Measurements from ENCODE around the gene TMEM143. TPM values are rescaled to one million over a fixed set of nuclear protein-coding genes. Genes with fewer than 3 reads are reported as not detected.

The TMEM143 gene
- total and polyA plus RNA-seq, 2 of the 8 experiments (the other 6 are each of a cell fraction or from before 2014, with no cell fraction given): 14.2 to 19.1 TPM

GRCh38 chr19:48310227-48310626, 53.5 kb downstream of the TMEM143 start:
- Histone ChIP-seq H3K18ac (ENCODE audit: extremely low read depth, low read length) (no peak overlapping the region), H3K9me3 (ENCODE audit: insufficient read depth in 2 of 2, low read depth in 1 of 2, low read length in 1 of 2) (no peaks in the 10 kb centered on the region; a peak in 1 of 4 replicates), H4K5ac (ENCODE audit: insufficient read length, low read depth, low read length) (no peak overlapping the region), H3K4ac (replicated peaks; ENCODE audit: insufficient read length, low read depth, low read length) (no peak overlapping the region), H3K36me3 (ENCODE audit: control insufficient read depth in 2 of 4, insufficient read depth in 4 of 4, low read length in 3 of 4) (no peaks in the 10 kb centered on the region), H3K23me2 (ENCODE audit: low read depth, low read length) (no peaks in the 10 kb centered on the region), H2BK5ac (ENCODE audit: low read depth, low read length) (no peak overlapping the region), H4K8ac (ENCODE audit: extremely low read depth, insufficient read depth, low read length) (no peak overlapping the region), H2BK120ac (replicated peaks; ENCODE audit: low read depth, low read length) (no peak overlapping the region), H3K79me2 (ENCODE audit: control insufficient read depth in 1 of 2, insufficient read depth in 2 of 2, low read length in 2 of 2) (no peaks in the 10 kb centered on the region), H3K79me1 (ENCODE audit: low read depth, low read length) (no peaks in the 10 kb centered on the region), H2BK15ac (ENCODE audit: low read length) (no peak overlapping the region), H3K27ac (ENCODE audit: low read depth, low read length) (no peak overlapping the region), H3K4me2 (ENCODE audit: insufficient read depth in 1 of 2, low read depth in 2 of 2, low read length in 2 of 2) (no peak overlapping the region), H3K14ac (ENCODE audit: insufficient read length) (no peak overlapping the region), H3K4me3 (ENCODE audit: extremely low read depth in 1 of 4, insufficient read depth in 2 of 4, low read depth in 3 of 4, low read length in 4 of 4) (no peak overlapping the region), H4K20me1 (replicated peaks in 1 of 2; ENCODE audit: control insufficient read depth in 1 of 2, insufficient read depth in 2 of 2, low read length in 2 of 2) (no peaks in the 10 kb centered on the region), H2AK5ac (ENCODE audit: low read depth, low read length) (no peak overlapping the region), H2AFZ (ENCODE audit: low read length) (no peak overlapping the region), H2BK20ac (ENCODE audit: low read length) (no peak overlapping the region), H2BK12ac (ENCODE audit: low read depth, low read length) (no peak overlapping the region), H4K91ac (replicated peaks; ENCODE audit: insufficient read length, low read length) (no peak overlapping the region), H3K4me1 (replicated peaks in 1 of 4; ENCODE audit: control insufficient read depth in 3 of 4, insufficient read depth in 4 of 4, low read length in 3 of 4) (peaks cover 0 to 8% (median 4%) of the 10 kb centered on the region in 4 experiments; a peak in 5 of 7 replicates), H3K56ac (replicated peaks; ENCODE audit: insufficient read length, low read depth, low read length) (no peak overlapping the region), H3K27me3 (replicated peaks in 1 of 4; ENCODE audit: control insufficient read depth in 3 of 4, extremely low read depth in 1 of 4, insufficient read depth in 3 of 4, low read length in 3 of 4) (no peaks in the 10 kb centered on the region), H3K9ac (replicated peaks in 1 of 4; ENCODE audit: extremely low read depth in 1 of 4, low read depth in 3 of 4, low read length in 3 of 4) (no peak overlapping the region), H3K23ac (ENCODE audit: insufficient read length) (no peak overlapping the region)
- DNase-seq (ENCODE audit: low read depth in 1 of 2, low spot score in 2 of 2): no peak
- WGBS, 2 experiments (ENCODE audit: extremely low coverage in 1 of 2, insufficient coverage in 1 of 2, insufficient read length in 1 of 2, insufficient replicate concordance in 2 of 2, low coverage in 1 of 2, low lambda C conversion rate in 2 of 2, missing lambda C conversion rate in 1 of 2): 91% methylated on average over 7 of the region's 7 CpGs; no CpG with 5 or more reads in 1 of the 2 experiments
- POLR2A ChIA-PET (ENCODE audit: partially characterized antibody): no interaction called here
- CTCF ChIA-PET (ENCODE audit: partially characterized antibody): interaction anchor here (1.1 to 5.0 kb wide), 3 partner anchors 24 to 46 kb away, joined by 3 to 37 read pairs (median 4); no protein-coding TSS in a partner anchor
- no peak for FAIRE-seq
- TF ChIP-seq CREB1 (IDR thresholded peaks at IDR 0.05) (no peak), CBX8 (IDR thresholded peaks at IDR 0.05; ENCODE audit: borderline replicate concordance, low read depth, low read length) (no peak), BRCA1 (IDR thresholded peaks at IDR 0.05; ENCODE audit: low read depth, low read length) (no peak), MAX (IDR thresholded peaks at IDR 0.05) (no peak), ZNF274 (IDR thresholded peaks at IDR 0.05; ENCODE audit: borderline replicate concordance, extremely low read depth, low read length) (no peak), FOSL1 (IDR thresholded peaks at IDR 0.05; ENCODE audit: insufficient read depth, low read depth, low read length) (no peak), SIRT6 (IDR thresholded peaks at IDR 0.05; ENCODE audit: low read length) (no peak), CHD1 (IDR thresholded peaks at IDR 0.05; ENCODE audit: low read depth, low read length) (no peak), ASH2L (IDR thresholded peaks at IDR 0.05; ENCODE audit: low read length) (no peak)
